ENCODE results near the gene EPB41L5.

GRCh38 chr2:120032297-120032696, 19.4 kb downstream of the EPB41L5 start:
- TF ChIP-seq, protein P1, sequence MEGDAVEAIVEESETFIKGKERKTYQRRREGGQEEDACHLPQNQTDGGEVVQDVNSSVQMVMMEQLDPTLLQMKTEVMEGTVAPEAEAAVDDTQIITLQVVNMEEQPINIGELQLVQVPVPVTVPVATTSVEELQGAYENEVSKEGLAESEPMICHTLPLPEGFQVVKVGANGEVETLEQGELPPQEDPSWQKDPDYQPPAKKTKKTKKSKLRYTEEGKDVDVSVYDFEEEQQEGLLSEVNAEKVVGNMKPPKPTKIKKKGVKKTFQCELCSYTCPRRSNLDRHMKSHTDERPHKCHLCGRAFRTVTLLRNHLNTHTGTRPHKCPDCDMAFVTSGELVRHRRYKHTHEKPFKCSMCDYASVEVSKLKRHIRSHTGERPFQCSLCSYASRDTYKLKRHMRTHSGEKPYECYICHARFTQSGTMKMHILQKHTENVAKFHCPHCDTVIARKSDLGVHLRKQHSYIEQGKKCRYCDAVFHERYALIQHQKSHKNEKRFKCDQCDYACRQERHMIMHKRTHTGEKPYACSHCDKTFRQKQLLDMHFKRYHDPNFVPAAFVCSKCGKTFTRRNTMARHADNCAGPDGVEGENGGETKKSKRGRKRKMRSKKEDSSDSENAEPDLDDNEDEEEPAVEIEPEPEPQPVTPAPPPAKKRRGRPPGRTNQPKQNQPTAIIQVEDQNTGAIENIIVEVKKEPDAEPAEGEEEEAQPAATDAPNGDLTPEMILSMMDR (IDR thresholded peaks at IDR 0.05): no peak
- no peak for TF ChIP-seq POLR2A (IDR thresholded peaks at IDR 0.05)
- TF ChIP-seq POLR2AphosphoS5 (IDR thresholded peaks at IDR 0.05): no peak

Data from upper lobe of left lung (tissue), 4 donors.